ENCODE results near the gene NCR3LG1. TPM values are rescaled to one million over a fixed set of nuclear protein-coding genes. Genes with fewer than 3 reads are reported as not detected.

NCR3LG1 gene
- total and polyA plus RNA-seq, 2 of the 4 experiments (the other 2 are of a cell fraction): 1.7 to 4.1 TPM

GRCh38 chr11:17408026-17408425, 56.4 kb downstream of the NCR3LG1 start:
- H2BK20ac ChIP-seq (ENCODE audit: low read depth, low read length): no peak overlapping the region
- H3K4me2 ChIP-seq (ENCODE audit: low read depth, low read length): no peak overlapping the region
- ChIA-PET POLR2A (ENCODE audit: unreplicated experiment) (no interaction called here), CTCF (no interaction called here)
- H3K4me3 ChIP-seq (ENCODE audit: insufficient read depth, low read depth, low read length): no peak overlapping the region
- in situ Hi-C loops (cut with MboI; ENCODE audit: low sequenced_read_pairs) (no loop called here), intact Hi-C loops (cut with micrococcal nuclease) (no loop called here), dilution Hi-C loops (cut with HindIII; ENCODE audit: low sequenced_read_pairs, unreplicated experiment) (no loop called here)
- H2AK5ac ChIP-seq (ENCODE audit: low read depth, low read length): no peak overlapping the region
- H3K14ac ChIP-seq (replicated peaks; ENCODE audit: low read depth, low read length): no peak overlapping the region
- H4K5ac ChIP-seq (ENCODE audit: low read depth, low read length): no peak overlapping the region
- no peak overlapping the region for H2BK15ac ChIP-seq (ENCODE audit: low read depth, low read length)
- no peak overlapping the region for H3K4ac ChIP-seq (ENCODE audit: low read depth, low read length)
- H3K23ac ChIP-seq (ENCODE audit: low read depth, low read length): no peak overlapping the region
- no TSS peak for BruUV-seq (replicated peaks)
- no peak overlapping the region for H3K18ac ChIP-seq (ENCODE audit: low read depth, low read length)
- H3K9ac ChIP-seq (ENCODE audit: low read depth, low read length): no peak overlapping the region
- H3K27ac ChIP-seq (ENCODE audit: insufficient read depth, low read length): no peak overlapping the region
- no peak overlapping the region for H4K91ac ChIP-seq (ENCODE audit: insufficient read depth, low read depth, low read length)
- no peak overlapping the region for H3K56ac ChIP-seq (ENCODE audit: extremely low read depth, insufficient read depth, low read length)
- 0 out of 2 replicates have a peak, but pooled peaks cover 3% of the 10 kb centered on the region for H3K9me3 ChIP-seq (ENCODE audit: control insufficient read depth, insufficient read depth, low read length)
- H3K79me1 ChIP-seq (ENCODE audit: low read depth in 1 of 2, low read length in 2 of 2): no peaks in the 10 kb centered on the region
- WGBS, 2 experiments (ENCODE audit: extremely low coverage in 2 of 2, insufficient read length in 1 of 2): no CpG with 5 or more reads among the region's 2 CpGs
- DNase-seq (no peak), ATAC-seq (ENCODE audit: low read depth) (no peak)
- H3K36me3 ChIP-seq (ENCODE audit: control insufficient read depth, insufficient read depth, low read length): no peaks in the 10 kb centered on the region
- H3K9me1 ChIP-seq (ENCODE audit: insufficient read depth, low read length): no peaks in the 10 kb centered on the region
- H2BK5ac ChIP-seq (ENCODE audit: low read depth, low read length, poor library complexity, severe bottlenecking): no peak overlapping the region
- peaks cover 3% of the 10 kb centered on the region for H3K27me3 ChIP-seq (ENCODE audit: control insufficient read depth, insufficient read depth, low read length)
- no peak overlapping the region for H4K8ac ChIP-seq (ENCODE audit: low read depth in 2 of 2, low read length in 2 of 2)
- H2BK120ac ChIP-seq (ENCODE audit: low read depth, low read length): no peak overlapping the region
- H2AK9ac ChIP-seq (replicated peaks; ENCODE audit: low read depth, low read length, poor library complexity): no peak overlapping the region
- no peak for TF ChIP-seq RCOR1 (IDR thresholded peaks at IDR 0.05; ENCODE audit: insufficient replicate concordance, low read length)
- no peak for TF ChIP-seq MAFK (IDR thresholded peaks at IDR 0.05; ENCODE audit: low read depth, low read length)
- no peak for TF ChIP-seq CEBPB (IDR thresholded peaks at IDR 0.05; ENCODE audit: low read depth, low read length)
- TF ChIP-seq FOS (IDR thresholded peaks at IDR 0.05; ENCODE audit: low read depth, low read length): no peak
- no peak for TF ChIP-seq CHD1 (IDR thresholded peaks at IDR 0.05; ENCODE audit: low read depth, low read length)
- no peak for TF ChIP-seq POLR2A (IDR thresholded peaks at IDR 0.05; ENCODE audit: low read depth, low read length)
- no peak overlapping the region for H2AFZ ChIP-seq (replicated peaks; ENCODE audit: low read length, poor library complexity)
- H3K4me1 ChIP-seq (ENCODE audit: control insufficient read depth, insufficient read depth, low read length): no peaks in the 10 kb centered on the region
- no peaks in the 10 kb centered on the region for H4K20me1 ChIP-seq (ENCODE audit: insufficient read depth, low read length)
